ENCODE data around the gene CDH23.

DNA sequence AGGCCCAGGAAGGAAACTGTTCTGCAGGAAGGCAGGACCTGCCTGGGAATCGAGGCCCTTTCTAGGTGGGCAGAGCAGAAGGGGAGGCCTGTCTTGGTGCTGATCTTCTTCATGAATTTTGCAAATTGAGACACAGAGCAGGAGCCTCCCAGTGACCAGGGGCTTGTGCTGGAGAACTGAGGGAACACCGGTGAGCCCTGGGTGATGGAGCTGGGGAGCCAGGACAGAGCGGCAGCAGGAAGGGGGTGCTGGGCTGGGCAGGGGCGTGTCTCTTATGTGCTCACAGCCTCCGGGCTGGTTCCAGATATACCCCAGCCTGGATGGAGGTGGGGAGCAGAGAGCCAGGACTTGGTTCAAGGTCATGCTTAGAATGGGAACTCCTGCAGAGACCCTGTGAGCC is 182.9 kb downstream of the CDH23 start:
- TF ChIP-seq, protein P1, sequence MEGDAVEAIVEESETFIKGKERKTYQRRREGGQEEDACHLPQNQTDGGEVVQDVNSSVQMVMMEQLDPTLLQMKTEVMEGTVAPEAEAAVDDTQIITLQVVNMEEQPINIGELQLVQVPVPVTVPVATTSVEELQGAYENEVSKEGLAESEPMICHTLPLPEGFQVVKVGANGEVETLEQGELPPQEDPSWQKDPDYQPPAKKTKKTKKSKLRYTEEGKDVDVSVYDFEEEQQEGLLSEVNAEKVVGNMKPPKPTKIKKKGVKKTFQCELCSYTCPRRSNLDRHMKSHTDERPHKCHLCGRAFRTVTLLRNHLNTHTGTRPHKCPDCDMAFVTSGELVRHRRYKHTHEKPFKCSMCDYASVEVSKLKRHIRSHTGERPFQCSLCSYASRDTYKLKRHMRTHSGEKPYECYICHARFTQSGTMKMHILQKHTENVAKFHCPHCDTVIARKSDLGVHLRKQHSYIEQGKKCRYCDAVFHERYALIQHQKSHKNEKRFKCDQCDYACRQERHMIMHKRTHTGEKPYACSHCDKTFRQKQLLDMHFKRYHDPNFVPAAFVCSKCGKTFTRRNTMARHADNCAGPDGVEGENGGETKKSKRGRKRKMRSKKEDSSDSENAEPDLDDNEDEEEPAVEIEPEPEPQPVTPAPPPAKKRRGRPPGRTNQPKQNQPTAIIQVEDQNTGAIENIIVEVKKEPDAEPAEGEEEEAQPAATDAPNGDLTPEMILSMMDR (IDR thresholded peaks at IDR 0.05 in 8 of 11, conservative IDR thresholded peaks at IDR 0.05 in 3 of 11) = no peak
- no peak for TF ChIP-seq POLR2A (IDR thresholded peaks at IDR 0.05)
